ENCODE data around the gene KLHL26. TPM values are rescaled to one million over a fixed set of nuclear protein-coding genes. Genes with fewer than 3 reads are reported as not detected.

The KLHL26 gene
- total RNA-seq, 2 experiments from 2014 or later, result 13.7 to 19.0 TPM

GRCh38 chr19:18669883-18670282, 33.1 kb downstream of the KLHL26 start:
- no peak for DNase-seq
- peaks cover 21% of the 10 kb centered on the region for H3K36me3 Mint-ChIP-seq (ENCODE audit: low read depth)
- CTCF ChIA-PET, result no interaction called here
- POLR2A ChIA-PET, result no interaction called here
- no peaks in the 10 kb centered on the region for H3K4me1 Mint-ChIP-seq (ENCODE audit: low read depth)
- intact Hi-C loops (cut with DNase I, micrococcal nuclease), result loop anchor here in 1 of 2 experiments (5.0 kb wide), 1 partner anchor 218 kb away; no protein-coding TSS in a partner anchor
- H3K27me3 Mint-ChIP-seq, result no peaks in the 10 kb centered on the region
- no peak for ATAC-seq (ENCODE audit: poor library complexity)
- Histone ChIP-seq H3K9me3 (ENCODE audit: control insufficient read depth in 1 of 2, insufficient read depth in 1 of 2, low read length in 2 of 2) (no peaks in the 10 kb centered on the region), H3K36me3 (ENCODE audit: insufficient read depth, low read length) (peaks cover 25% of the 10 kb centered on the region), H3K4me3 (ENCODE audit: low read length) (no peak overlapping the region), H3K4me1 (ENCODE audit: insufficient read depth, low read length) (no peaks in the 10 kb centered on the region), H3K27me3 (ENCODE audit: control insufficient read depth in 1 of 2, insufficient read depth in 2 of 2, low read length in 2 of 2) (no peaks in the 10 kb centered on the region), H3K27ac (ENCODE audit: low read depth in 1 of 2, low read length in 2 of 2) (no peak overlapping the region)
- TF ChIP-seq CTCF (IDR thresholded peaks at IDR 0.05), result no peak
- no peak overlapping the region for H3K27ac Mint-ChIP-seq
- H3K9me3 Mint-ChIP-seq, result no peaks in the 10 kb centered on the region
- no peak overlapping the region for H3K4me3 Mint-ChIP-seq

GRCh38 chr19:18670312-18670711, 33.5 kb downstream of the KLHL26 start:
- no peak for DNase-seq
- H3K27ac Mint-ChIP-seq, result no peak overlapping the region
- CTCF ChIA-PET, result no interaction called here
- H3K9me3 Mint-ChIP-seq, result no peaks in the 10 kb centered on the region
- no peak overlapping the region for H3K4me3 Mint-ChIP-seq
- Histone ChIP-seq H3K27ac (ENCODE audit: low read depth in 1 of 2, low read length in 2 of 2) (no peak overlapping the region), H3K4me1 (ENCODE audit: insufficient read depth, low read length) (no peaks in the 10 kb centered on the region), H3K9me3 (ENCODE audit: control insufficient read depth in 1 of 2, insufficient read depth in 1 of 2, low read length in 2 of 2) (no peaks in the 10 kb centered on the region), H3K27me3 (ENCODE audit: control insufficient read depth in 1 of 2, insufficient read depth in 2 of 2, low read length in 2 of 2) (no peaks in the 10 kb centered on the region), H3K4me3 (ENCODE audit: low read length) (no peak overlapping the region), H3K36me3 (ENCODE audit: insufficient read depth, low read length) (peaks cover 23% of the 10 kb centered on the region)
- H3K36me3 Mint-ChIP-seq (ENCODE audit: low read depth), result peaks cover 21% of the 10 kb centered on the region
- H3K27me3 Mint-ChIP-seq, result no peaks in the 10 kb centered on the region
- intact Hi-C loops (cut with DNase I, micrococcal nuclease), result loop anchor here in 1 of 2 experiments (5.0 kb wide), 1 partner anchor 218 kb away; no protein-coding TSS in a partner anchor
- no peak for ATAC-seq (ENCODE audit: poor library complexity)
- POLR2A ChIA-PET, result no interaction called here
- H3K4me1 Mint-ChIP-seq (ENCODE audit: low read depth), result no peaks in the 10 kb centered on the region
- no peak for TF ChIP-seq CTCF (IDR thresholded peaks at IDR 0.05)

GRCh38 chr19:18671303-18672043, 34.6 kb downstream of the KLHL26 start:
- H3K9me3 ChIP-seq (ENCODE audit: control insufficient read depth in 1 of 2, insufficient read depth in 1 of 2, low read length in 2 of 2), result no peaks in the 10 kb centered on the region
- intact Hi-C loops (cut with DNase I, micrococcal nuclease), result loop anchor here in 1 of 2 experiments (5.0 kb wide), 1 partner anchor 219 kb away; no protein-coding TSS in a partner anchor
- peaks cover 20% of the 10 kb centered on the region for H3K36me3 ChIP-seq (ENCODE audit: insufficient read depth, low read length)
- H3K27me3 Mint-ChIP-seq, result no peaks in the 10 kb centered on the region
- H3K4me1 Mint-ChIP-seq (ENCODE audit: low read depth), result no peaks in the 10 kb centered on the region
- CTCF ChIA-PET, result interaction anchor here (0.6 to 1.3 kb wide), 2 partner anchors 30 to 1605 kb away, joined by 3 read pairs; no protein-coding TSS in a partner anchor
- no peak for TF ChIP-seq CTCF (IDR thresholded peaks at IDR 0.05)
- no peaks in the 10 kb centered on the region for H3K27me3 ChIP-seq (ENCODE audit: control insufficient read depth in 1 of 2, insufficient read depth in 2 of 2, low read length in 2 of 2)
- no peak overlapping the region for H3K4me3 Mint-ChIP-seq
- ATAC-seq (ENCODE audit: poor library complexity), result no peak
- H3K4me1 ChIP-seq (ENCODE audit: insufficient read depth, low read length), result no peaks in the 10 kb centered on the region
- H3K9me3 Mint-ChIP-seq, result no peaks in the 10 kb centered on the region
- H3K4me3 ChIP-seq (ENCODE audit: low read length), result no peak overlapping the region
- no peak overlapping the region for H3K27ac Mint-ChIP-seq
- H3K27ac ChIP-seq (ENCODE audit: low read depth in 1 of 2, low read length in 2 of 2), result no peak overlapping the region
- DNase-seq, result no peak
- peaks cover 21% of the 10 kb centered on the region for H3K36me3 Mint-ChIP-seq (ENCODE audit: low read depth)
- POLR2A ChIA-PET, result no interaction called here
